HG02610 (cell line): ENCODE results near the gene GNB2.

ENCODE experiments used
- ATAC-seq: cut with Tn5 transposase; IDR thresholded peaks from one replicate; pipeline ENCODE4 v1.9.1; 2021; ENCODE audit warnings: mild to moderate bottlenecking, moderate library complexity; ENCODE audit not compliant: unreplicated experiment

The GNB2 gene

GRCh38 chr7:100680576-100681271 lies 7.2 kb downstream of the GNB2 start:
- ATAC-seq, result no peak

- no peak for ATAC-seq
These were observed 8.1 kb downstream of the GNB2 start for GRCh38 chr7:100681491-100682227.

GRCh38 chr7:100682228-100682741 lies 8.7 kb downstream of the GNB2 start:
- no peak for ATAC-seq

- ATAC-seq, result no peak
These were observed 9.6 kb downstream of the GNB2 start for GRCh38 chr7:100682991-100683658.

- no peak for ATAC-seq
These were observed 10.4 kb downstream of the GNB2 start for GRCh38 chr7:100683659-100684533.

- no peak for ATAC-seq
These were observed 11.0 kb downstream of the GNB2 start for GRCh38 chr7:100684534-100685042.

GRCh38 chr7:100685049-100685605 lies 11.6 kb downstream of the GNB2 start:
- no peak for ATAC-seq

GRCh38 chr7:100685631-100686145 lies 12.1 kb downstream of the GNB2 start:
- no peak for ATAC-seq

- ATAC-seq, result no peak
These were observed 12.8 kb downstream of the GNB2 start for GRCh38 chr7:100686201-100686821.

- ATAC-seq, result no peak
These were observed 13.3 kb downstream of the GNB2 start for GRCh38 chr7:100686822-100687211.

- no peak for ATAC-seq
These were observed 13.7 kb downstream of the GNB2 start for GRCh38 chr7:100687261-100687660.

GRCh38 chr7:100687751-100688300 lies 14.3 kb downstream of the GNB2 start:
- ATAC-seq, result no peak

GRCh38 chr7:100688326-100688860 lies 14.9 kb downstream of the GNB2 start:
- no peak for ATAC-seq

- ATAC-seq, result no peak
These were observed 15.9 kb downstream of the GNB2 start for GRCh38 chr7:100689230-100690135.

GRCh38 chr7:100691676-100692577 lies 18.4 kb downstream of the GNB2 start:
- no peak for ATAC-seq

GRCh38 chr7:100692578-100692961 lies 19.0 kb downstream of the GNB2 start:
- ATAC-seq, result no peak
